HG03175 (cell line): Measurements from ENCODE around the gene DUSP2.
A peak's percentile ranks its signal among the peaks of the same experiment; 100 is the strongest.

Experiments
- ATAC-seq: cut with Tn5 transposase; IDR thresholded peaks from one replicate; pipeline ENCODE4 v1.9.1; 2021; ENCODE audit warnings: mild to moderate bottlenecking, moderate library complexity; ENCODE audit not compliant: unreplicated experiment

The DUSP2 gene, protein sequence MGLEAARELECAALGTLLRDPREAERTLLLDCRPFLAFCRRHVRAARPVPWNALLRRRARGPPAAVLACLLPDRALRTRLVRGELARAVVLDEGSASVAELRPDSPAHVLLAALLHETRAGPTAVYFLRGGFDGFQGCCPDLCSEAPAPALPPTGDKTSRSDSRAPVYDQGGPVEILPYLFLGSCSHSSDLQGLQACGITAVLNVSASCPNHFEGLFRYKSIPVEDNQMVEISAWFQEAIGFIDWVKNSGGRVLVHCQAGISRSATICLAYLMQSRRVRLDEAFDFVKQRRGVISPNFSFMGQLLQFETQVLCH

DNA sequence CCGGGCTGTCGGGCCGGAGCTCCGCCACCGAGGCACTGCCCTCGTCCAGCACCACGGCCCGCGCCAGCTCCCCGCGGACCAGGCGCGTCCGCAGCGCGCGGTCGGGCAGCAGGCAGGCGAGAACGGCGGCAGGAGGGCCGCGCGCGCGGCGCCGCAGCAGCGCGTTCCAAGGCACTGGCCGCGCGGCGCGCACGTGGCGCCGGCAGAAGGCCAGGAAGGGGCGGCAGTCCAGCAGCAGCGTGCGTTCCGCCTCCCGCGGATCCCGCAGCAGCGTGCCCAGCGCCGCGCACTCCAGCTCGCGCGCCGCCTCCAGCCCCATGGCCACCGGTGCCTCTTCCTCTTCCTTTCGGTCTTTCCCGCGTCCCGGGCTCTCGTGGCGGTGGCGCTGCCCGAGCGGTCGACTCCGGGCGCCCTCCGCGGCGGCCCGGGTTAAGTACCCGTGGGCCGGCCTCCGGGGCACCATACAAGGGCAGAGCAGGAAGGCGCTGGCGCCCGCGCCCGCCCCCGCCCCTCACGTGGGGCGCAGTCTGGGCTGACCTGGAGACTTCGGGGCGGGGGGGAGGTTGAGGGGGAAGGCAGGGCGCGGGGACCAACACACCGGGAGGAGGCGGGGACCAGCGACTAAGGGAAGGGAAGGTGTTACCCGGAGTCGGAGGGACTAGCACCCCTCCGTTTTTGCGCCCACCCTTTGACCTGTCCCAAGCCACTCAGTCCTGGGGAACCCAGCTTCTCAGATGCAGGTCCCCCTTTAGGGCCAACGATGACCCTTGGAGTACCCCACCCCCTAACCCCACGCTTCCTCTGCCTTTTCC lies at the start of gene DUSP2:
Gene DUSP2, minus strand, starts transcription at position 405 of the 812 bp plus-strand sequence. Its CDS starts 86 bp downstream, at position 319.
- peak; percentile 61 for ATAC-seq

DNA sequence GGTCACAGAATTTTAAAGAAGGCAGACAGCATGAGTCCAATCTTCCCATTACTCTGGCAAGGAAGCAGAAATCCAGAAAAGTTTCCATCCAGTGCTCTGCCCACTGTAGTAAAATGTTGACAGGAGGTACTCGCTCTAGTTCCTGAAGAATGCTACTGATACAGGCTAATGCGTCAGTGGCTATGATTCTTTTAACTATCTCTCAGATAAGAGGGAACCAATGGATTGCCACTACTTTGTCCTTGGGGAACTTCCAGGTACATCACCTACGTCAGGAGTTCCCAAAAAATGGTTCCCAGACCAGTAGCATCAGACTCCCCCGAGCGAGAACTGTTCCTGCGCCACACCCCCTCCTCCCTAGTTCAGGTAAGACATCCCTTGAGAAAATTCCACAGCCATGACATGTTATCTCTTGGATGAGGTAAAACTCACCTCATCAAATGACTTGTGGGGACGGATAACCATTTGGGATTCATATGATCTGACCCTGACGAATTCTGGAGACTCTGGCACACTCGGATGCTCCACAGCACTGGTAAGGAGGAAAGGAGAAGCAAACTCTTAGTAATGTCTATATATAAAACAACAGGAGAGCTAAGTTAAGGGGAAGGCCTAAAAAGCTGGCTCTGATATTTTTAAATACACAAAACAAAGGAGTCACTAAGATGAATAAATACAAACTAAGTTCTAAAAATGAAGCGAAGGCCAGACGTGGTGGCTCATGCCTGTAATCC lies 46.9 kb upstream of the DUSP2 start:
- no peak for ATAC-seq

DNA sequence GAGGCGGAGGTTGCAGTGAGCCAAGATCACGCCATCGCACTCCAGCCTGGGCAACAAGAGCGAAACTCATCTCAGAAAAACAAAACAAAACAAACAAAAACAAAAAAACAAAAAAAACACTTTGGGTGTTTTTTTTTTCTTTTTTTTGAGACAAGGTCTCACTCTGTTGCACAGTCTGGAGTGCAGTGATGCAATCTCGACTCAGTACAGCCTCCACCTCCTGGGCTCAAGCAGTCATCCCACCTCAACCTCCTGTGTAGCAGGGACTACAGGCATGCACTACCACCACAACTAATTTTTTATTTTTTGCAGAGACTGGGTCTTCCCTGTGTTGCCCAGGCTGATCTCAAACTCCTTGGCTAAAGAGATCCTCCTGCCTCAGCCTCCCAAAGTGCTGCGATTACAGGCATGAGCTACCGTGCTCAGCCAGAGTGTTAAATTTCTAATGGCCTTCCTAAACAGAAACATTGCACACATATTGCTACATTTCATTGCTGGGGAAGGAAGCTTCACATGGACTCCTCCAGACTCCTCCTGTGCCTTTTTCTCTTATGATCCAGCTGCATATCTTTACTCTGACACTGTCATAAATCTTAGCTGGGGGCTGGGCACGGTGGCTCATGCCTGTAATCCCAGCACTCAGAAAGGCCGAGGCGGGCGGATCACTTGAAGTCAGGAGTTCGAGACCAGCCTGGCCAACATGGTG lies 43.7 kb upstream of the DUSP2 start:
- ATAC-seq: no peak

DNA sequence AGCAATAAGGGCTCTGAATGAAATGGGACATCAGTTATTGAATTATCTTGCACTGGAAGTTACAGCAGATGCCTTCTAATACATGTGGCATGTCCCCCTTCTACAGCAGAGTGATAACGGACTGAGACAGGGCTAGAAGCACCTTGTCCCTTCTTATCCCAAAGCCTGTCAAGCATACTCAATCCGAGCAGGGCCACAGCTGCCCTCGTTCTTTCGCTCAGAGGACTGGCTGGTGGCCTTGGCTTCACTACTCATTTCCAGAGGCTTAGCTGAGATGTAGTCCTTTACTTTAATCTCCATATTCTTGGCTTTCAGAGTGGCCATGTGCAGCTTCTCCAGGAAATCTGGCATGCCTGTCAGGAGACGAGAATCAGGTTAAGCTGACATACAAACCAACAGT lies 41.3 kb upstream of the DUSP2 start:
- no peak for ATAC-seq

DNA sequence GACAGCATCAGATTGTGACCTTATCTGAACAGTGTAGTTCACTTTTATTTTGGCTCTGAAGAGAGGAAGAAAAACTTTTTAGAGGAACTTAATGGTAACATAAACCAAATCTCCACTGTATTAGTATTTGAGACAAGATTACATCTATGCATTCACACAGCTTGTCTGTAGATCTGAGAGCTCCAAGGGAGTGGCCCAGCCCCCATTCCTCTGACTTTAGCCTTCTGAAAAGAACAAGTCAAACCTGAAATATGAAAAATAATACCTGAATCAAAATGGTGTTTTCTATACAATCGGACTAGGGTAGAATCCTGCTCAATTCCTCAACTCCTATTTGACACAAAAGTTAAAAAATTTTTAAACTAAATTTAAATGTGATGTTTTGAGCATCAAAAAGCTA lies 40.3 kb upstream of the DUSP2 start:
- no peak for ATAC-seq

DNA sequence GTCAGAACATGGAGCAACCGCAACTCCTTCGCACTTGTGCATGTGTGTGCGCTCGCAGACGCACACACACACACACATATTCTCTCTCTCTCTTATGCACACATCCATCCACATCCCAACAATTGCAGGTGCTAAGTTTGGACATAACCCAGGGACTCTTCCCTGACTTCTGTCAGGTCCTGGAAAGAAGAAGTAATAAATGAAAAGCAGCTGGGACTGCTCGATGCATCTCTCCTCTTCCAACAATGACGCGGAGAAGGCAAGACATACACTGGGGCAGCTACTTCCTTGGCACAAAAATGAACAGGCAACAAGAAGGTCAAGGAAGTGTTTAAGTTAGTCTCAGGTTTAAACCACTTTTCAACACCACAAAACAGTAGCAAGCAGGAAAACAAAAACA lies 39.7 kb upstream of the DUSP2 start:
- no peak for ATAC-seq

DNA sequence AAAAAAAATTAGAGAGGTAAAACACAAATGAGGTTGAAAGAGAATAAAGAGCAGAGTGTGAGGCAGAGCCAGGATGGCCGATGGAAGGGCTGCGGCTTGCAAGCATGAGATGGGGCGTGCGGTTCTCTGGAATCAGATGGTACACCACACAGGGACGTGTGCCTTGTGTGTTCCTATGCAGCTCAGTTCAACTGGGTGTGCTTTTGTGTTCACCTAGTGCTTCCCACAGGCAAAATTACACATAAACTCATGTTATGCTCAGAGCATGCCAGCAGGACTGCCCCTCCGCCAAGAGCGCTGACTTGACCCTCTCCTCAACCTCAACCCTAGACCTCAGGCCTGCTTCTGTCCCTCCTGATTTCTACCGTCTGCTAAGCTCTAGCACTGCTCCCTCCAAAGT lies 38.9 kb upstream of the DUSP2 start:
- no peak for ATAC-seq

DNA sequence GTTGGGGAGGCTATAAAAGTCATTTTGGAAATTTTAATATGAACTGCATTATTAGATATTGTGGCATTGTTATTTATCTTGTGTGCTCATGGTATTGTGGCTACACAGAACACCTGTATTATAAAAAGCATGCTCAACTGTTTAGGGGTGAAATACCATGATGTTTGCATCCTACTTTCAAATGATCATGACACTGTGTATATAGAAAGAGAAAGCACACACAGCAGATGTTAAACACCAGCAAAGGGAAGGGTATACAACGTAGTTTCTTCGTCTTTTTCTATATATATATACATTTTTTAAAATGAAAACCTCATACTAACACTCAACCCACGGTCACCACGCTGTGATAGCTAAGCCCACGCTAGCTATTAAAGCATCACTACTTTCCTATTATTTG lies 36.3 kb upstream of the DUSP2 start:
- ATAC-seq: no peak

DNA sequence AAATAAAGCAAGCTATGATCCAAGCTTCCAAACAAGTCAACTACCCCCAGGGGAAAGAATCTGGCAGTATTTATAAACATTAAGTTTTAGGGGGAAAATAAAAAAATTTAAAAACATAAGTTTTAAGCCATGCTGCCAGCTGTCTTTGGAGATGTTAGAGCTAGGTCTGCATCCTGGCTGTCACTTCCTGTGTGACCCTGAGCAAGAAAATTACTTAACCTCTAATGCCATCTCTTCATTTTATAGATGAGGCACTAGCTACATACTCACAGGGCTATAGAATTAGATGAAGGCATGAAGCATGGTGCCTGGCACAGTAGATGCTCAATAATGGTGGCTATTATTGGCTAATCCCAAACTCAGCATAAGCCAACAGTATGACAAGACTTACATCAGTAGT lies 35.3 kb upstream of the DUSP2 start:
- no peak for ATAC-seq

DNA sequence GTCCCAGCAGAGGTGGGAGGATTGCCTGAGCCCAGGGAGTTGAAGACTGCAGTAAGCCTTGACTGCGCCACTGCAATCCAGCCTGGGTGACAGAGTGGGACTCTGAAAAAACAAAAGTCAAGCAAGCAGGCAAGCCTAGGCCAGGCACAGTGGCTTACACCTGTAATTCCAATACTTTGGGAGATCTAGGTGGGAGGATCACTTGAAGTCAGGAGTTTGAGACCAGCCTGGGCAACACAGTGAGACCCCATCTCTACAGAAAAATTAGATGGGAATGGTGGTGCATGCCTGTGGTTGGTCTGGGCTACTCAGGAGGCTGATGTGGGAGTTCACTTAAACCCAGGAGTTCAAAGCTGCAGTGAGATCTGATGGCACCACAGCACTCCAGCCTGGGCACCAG lies 34.8 kb upstream of the DUSP2 start:
- no peak for ATAC-seq

DNA sequence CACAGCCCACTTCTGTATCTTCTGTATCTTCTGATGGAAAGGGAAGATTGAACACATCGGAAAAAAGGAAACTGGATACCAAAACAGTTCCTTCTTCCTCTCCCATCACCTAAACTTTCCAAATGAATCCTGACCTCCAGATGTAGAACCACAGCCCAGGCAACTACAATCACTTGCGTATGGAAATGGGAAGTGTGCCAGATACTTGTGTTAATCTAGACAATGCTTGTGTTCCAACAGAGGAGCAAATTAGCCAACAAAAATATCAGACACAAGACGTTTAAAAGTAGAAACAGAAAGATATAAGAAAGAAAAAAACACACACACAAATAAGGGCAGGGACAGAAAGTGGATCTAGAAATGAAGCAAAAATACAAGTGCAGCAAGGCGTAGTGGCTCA lies 31.4 kb upstream of the DUSP2 start:
- ATAC-seq: no peak

DNA sequence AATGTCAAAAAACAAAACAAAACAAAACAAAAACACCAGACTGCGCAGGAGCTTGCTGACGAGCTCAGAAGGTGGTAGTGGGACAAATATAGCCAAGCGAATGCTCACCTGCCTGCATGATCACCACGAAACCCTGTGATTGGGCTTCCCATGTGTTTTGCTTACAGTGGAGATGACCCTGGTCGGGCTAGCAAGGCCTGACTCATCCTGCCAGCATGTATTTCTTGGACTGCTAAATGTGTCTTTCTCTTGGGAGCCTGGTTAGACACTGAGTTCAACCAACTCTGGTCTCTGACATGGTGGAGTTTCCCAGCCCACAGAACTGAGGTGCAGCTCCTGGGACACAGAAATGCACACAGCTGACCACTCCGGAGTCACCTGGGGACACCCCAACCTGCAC lies 30.7 kb upstream of the DUSP2 start:
- no peak for ATAC-seq

DNA sequence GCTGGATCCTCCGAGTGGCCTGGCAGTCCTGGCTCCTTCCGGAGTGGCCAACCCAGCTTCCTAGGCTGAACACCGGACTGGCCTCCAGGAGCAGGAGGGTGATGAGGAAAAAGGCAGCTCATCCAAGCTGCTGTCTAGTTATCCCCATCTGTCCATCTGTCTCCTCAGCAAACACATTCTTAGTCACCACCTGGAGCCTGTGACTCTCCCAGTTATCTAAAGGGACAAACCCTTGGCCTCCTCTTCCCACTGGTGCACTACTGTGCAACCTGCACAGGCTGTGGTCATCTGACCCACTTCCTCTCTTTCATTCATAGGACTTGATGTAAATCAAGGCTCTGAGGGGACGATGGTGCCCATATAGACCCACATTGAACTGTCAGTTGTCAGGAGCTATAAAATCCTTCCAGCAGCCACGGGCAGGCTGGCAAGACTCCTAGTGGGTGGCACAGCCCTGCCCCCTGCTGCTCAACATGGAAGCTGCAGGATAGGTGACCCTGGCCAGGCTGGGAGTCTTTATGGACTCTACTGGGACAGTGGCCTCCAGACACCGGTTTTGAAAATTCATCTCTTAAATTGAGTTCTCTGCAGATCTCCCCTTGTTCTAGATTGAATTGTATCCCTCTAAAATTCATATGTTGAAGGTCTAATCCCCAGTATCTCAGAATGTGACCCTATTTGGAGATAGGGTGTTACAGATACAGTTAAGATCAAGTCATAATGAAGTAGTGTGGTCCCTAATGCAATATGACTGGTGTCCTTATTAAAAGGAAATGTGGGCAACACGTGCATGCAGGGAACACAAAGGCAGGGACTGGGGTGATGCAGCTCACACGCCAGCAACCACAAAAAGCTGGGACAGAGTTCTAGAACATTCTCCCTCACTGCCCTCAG lies 29.3 kb upstream of the DUSP2 start:
- ATAC-seq: peak; percentile 90

DNA sequence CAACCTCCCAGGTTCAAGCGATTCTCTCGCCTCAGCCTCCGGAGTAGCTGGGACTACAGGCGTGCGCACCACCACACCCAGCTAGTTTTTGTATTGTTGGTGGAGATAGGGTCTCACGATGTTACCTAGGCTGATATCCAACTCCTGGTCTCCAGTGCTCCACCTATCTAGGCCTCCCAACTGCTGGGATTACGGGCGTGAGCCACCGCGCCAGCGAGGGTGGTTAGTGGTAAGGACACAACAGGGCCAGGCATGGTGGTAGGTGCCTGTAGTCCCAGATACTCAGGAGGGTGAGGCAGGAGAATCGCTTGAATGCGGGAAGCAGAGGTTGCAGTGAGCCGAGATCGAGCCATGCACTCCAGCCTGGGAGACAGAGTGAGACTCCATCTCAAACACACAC lies 26.6 kb upstream of the DUSP2 start:
- no peak for ATAC-seq

DNA sequence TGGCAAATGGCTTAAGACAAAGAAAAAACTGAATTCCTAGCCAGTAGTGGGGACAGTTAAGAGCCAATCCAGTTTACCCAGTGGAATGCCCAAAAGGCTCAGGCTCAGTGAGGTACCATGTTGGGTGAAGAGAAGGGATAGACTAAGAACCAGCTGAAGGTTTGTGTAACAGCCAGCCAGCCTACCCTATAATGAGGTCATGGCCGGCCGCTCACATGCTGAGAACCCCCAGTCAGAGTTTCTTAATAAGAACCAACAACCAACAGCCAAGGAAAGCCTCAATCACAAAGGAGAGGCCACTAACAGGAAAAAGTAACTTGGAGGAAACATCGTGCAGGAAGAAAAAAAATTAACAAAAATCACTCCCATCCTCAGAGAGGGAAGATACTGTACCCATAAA lies 25.4 kb upstream of the DUSP2 start:
- no peak for ATAC-seq

DNA sequence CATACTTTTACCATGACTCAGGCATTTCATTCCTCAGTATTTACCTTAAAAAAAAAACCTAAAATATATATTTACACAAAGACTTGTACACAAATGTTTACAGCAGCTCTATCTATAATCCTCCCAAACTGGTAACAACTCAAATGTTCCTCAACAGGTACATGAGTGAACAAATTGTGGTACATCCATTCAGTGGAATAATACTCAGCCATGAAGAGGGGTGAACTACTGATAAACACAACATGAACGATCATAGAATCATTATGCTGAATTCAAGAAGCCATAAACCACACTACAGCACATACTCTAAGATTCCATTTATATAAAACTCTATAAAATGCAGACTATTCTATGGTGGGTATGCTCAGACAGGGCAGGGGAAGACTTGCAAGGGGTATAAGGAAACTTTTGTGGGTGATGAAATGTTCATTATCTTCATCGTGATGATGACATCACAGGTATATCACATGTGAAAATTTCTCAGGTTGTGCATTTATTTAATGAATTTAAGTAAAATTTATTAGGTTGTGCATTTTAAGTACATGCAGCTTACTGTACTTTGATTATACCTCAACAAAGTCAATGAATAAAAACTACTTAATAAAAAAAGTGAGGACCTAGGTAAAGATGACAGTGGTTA lies 24.7 kb upstream of the DUSP2 start:
- no peak for ATAC-seq

DNA sequence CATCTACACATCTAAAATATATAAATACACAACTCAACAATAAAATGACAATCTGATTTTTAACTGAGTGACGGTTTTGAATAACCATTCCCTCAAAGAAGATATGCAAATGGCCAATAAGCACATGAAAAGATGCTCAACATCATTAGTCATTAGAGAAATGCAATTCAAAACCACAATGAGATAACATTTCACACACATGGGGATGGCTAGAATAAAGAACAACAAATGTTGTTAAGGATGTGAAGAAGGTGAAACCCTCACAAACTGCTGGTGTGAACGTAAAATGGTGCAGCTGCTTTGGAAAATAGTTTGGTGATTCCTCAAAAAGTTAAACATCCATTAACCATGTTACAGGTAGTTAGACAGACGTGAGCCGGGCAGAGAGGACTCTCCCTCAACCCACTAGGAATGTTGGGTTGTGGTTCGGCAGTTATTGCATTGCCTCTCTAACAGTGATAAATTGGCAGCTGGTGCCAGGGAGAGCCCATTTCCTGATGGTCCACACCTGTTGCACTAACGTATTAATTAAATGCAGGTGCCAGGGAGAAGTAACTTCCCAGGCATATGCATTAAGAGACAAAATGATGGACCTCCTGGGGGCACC lies 22.3 kb upstream of the DUSP2 start:
- ATAC-seq: no peak

DNA sequence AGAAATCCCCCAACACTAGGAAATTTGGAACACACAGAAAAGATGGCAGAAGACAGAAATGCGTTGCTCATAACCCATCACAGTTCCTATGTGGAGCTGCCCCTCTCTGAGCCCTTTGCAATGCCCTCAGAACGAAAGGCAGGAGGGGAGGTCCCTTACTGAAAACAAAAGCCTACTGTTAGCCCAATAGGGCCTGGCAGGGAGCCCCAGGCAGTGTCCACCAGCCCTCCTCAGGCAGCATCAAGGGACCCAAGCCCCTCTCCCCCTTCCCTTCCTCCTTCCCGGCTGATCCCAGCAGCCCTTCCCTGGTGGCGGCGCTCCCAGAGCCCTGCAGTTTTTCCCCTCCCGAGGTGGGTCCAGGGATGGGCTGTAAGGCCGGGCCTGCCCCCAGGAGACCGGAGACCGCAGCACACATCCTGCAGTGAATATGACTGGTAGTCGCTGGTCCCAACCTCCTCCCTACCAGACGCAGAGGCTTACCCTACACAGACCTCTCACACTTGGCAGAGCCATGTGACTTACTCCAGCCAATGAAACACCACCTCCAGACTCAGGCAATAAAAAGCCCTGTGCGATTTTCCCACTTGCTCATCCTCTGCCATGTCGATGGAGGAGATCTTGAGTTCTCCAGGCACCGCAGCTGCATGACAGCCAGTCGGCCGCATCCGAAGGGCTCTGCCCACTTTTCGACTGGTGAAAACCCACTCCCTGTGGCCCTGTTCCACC lies 19.4 kb upstream of the DUSP2 start:
- peak; percentile 77 for ATAC-seq
